HEK293 (cell line): ENCODE results near the gene PABPN1L.

Experiments
- CTCF ChIA-PET: fragments of 350-600 bp; formaldehyde crosslinking; extraction: SDS; loops from one replicate; lab custom pipeline; 2021; ENCODE audit warnings: antibody characterized with exemption; lab: Yijun Ruan, JAX
- POLR2A ChIA-PET: fragments of 300-600 bp; formaldehyde crosslinking; extraction: SDS; loops from one replicate; lab custom pipeline; 2020; ENCODE audit warnings: antibody characterized with exemption, inconsistent platforms; lab: Yijun Ruan, JAX
- H3K27ac ChIP-seq: fragments of 200-500 bp; sonication (Bioruptor generic); 2 replicates; pipeline ENCODE4 v1.5.1; 2014; ENCODE audit warnings: low read depth, low read length, control low read depth, inconsistent platforms; ENCODE audit errors: extremely low read depth
- H3K36me3 ChIP-seq, 2 experiments: fragments of 200-500 bp in 1 of 2; sonication (Bioruptor generic) in 1 of 2; 1 replicate in 1 of 2; 2 replicates in 1 of 2; pipeline ENCODE4 v1.5.1; 2014 to 2017; ENCODE audit warnings: inconsistent platforms in 2 of 2, low read length in 2 of 2; ENCODE audit not compliant: control insufficient read depth in 2 of 2, insufficient read depth in 1 of 2
- H3K4me1 ChIP-seq: fragments of 200-500 bp; sonication (Bioruptor generic); 2 replicates; pipeline ENCODE4 v1.5.1; 2014; ENCODE audit warnings: mild to moderate bottlenecking, low read length, inconsistent platforms; ENCODE audit not compliant: control insufficient read depth, insufficient read depth
- H3K4me3 ChIP-seq: 2 replicates; pipeline ENCODE4 v1.5.1; 2011; ENCODE audit warnings: low read depth, mild to moderate bottlenecking, control low read depth, low read length, moderate library complexity
- H3K9me3 ChIP-seq: fragments of 200-500 bp; sonication (Bioruptor generic); 2 replicates; pipeline ENCODE4 v1.5.1; 2014; ENCODE audit warnings: low read depth, low read length, inconsistent platforms; ENCODE audit not compliant: control insufficient read depth, insufficient read depth
- BCL11B ChIP-seq: fragments of 450-650 bp; formaldehyde crosslinking; IDR thresholded peaks from 2 replicates; pipeline ENCODE4 v1.5.1; 2016; ENCODE audit warnings: low read depth, missing biosample characterization, missing genetic modification characterization
- GLI2 ChIP-seq: fragments of 450-650 bp; formaldehyde crosslinking; IDR thresholded peaks from 2 replicates; pipeline ENCODE4; 2017; ENCODE audit warnings: missing biosample characterization, missing genetic modification characterization, low read depth, borderline replicate concordance
- IKZF3 ChIP-seq: fragments of 450-650 bp; IDR thresholded peaks from 2 replicates; pipeline ENCODE4 v1.5.0; 2018; ENCODE audit warnings: missing biosample characterization, mild to moderate bottlenecking, missing genetic modification characterization, moderate library complexity
- RBAK ChIP-seq: fragments of 450-650 bp; formaldehyde crosslinking; IDR thresholded peaks from 2 replicates; pipeline ENCODE4 v1.5.1; 2016; ENCODE audit warnings: missing biosample characterization, missing genetic modification characterization
- SCRT1 ChIP-seq: fragments of 450-650 bp; formaldehyde crosslinking; IDR thresholded peaks from 2 replicates; pipeline ENCODE4 v1.5.1; 2016; ENCODE audit warnings: missing biosample characterization, missing genetic modification characterization, borderline replicate concordance
- SP2 ChIP-seq: fragments of 450-650 bp; formaldehyde crosslinking; IDR thresholded peaks from 2 replicates; pipeline ENCODE4 v1.5.1; 2016; ENCODE audit warnings: missing biosample characterization, missing genetic modification characterization
- TCF7L2 ChIP-seq: IDR thresholded peaks from 2 replicates; pipeline ENCODE4 v1.6.1; 2011; ENCODE audit warnings: low read depth, mild to moderate bottlenecking, inconsistent platforms, low read length, moderate library complexity, borderline replicate concordance
- TRIM28 ChIP-seq: IDR thresholded peaks from 2 replicates; pipeline ENCODE4 v1.6.1; 2011; ENCODE audit warnings: low read length, control low read depth, borderline replicate concordance
- ZNF133 ChIP-seq: fragments of 450-650 bp; formaldehyde crosslinking; IDR thresholded peaks from 2 replicates; pipeline ENCODE4 v1.5.1; 2016; ENCODE audit warnings: missing biosample characterization, missing genetic modification characterization
- ZNF169 ChIP-seq: fragments of 450-650 bp; formaldehyde crosslinking; IDR thresholded peaks from 2 replicates; pipeline ENCODE4 v1.5.1; 2016; ENCODE audit warnings: missing biosample characterization, missing genetic modification characterization
- ZNF19 ChIP-seq: fragments of 450-650 bp; formaldehyde crosslinking; IDR thresholded peaks from 2 replicates; pipeline ENCODE4; 2016; ENCODE audit warnings: missing biosample characterization, missing genetic modification characterization, low read depth
- ZNF202 ChIP-seq: fragments of 450-650 bp; formaldehyde crosslinking; IDR thresholded peaks from 2 replicates; pipeline ENCODE4 v1.5.1; 2016; ENCODE audit warnings: missing biosample characterization, missing genetic modification characterization, borderline replicate concordance
- ZNF354C ChIP-seq: fragments of 450-650 bp; formaldehyde crosslinking; IDR thresholded peaks from 2 replicates; pipeline ENCODE4 v1.5.1; 2016; ENCODE audit warnings: missing biosample characterization, missing genetic modification characterization, low read depth, borderline replicate concordance
- ZNF391 ChIP-seq: fragments of 450-650 bp; formaldehyde crosslinking; IDR thresholded peaks from 2 replicates; pipeline ENCODE4 v1.5.1; 2016; ENCODE audit warnings: low read depth, missing biosample characterization, missing genetic modification characterization, borderline replicate concordance
- ZNF423 ChIP-seq: fragments of 450-650 bp; formaldehyde crosslinking; IDR thresholded peaks from 2 replicates; pipeline ENCODE4 v1.5.1; 2016; ENCODE audit warnings: missing biosample characterization, missing genetic modification characterization
- ZNF610 ChIP-seq: fragments of 450-650 bp; formaldehyde crosslinking; IDR thresholded peaks from 2 replicates; pipeline ENCODE4 v1.5.1; 2016; ENCODE audit warnings: missing biosample characterization, missing genetic modification characterization, borderline replicate concordance
- ZNF623 ChIP-seq: fragments of 450-650 bp; formaldehyde crosslinking; IDR thresholded peaks from 2 replicates; pipeline ENCODE4 v1.5.1; 2016; ENCODE audit warnings: missing biosample characterization, missing genetic modification characterization
- ZNF624 ChIP-seq: fragments of 450-650 bp; formaldehyde crosslinking; IDR thresholded peaks from 2 replicates; pipeline ENCODE4 v1.5.1; 2017; ENCODE audit warnings: missing biosample characterization, missing genetic modification characterization
- ZNF658 ChIP-seq: fragments of 450-650 bp; formaldehyde crosslinking; IDR thresholded peaks from 2 replicates; pipeline ENCODE4; 2016; ENCODE audit warnings: missing biosample characterization, missing genetic modification characterization
- ZNF76 ChIP-seq: fragments of 450-650 bp; formaldehyde crosslinking; IDR thresholded peaks from 2 replicates; pipeline ENCODE4; 2016; ENCODE audit warnings: low read depth, missing biosample characterization, missing genetic modification characterization, borderline replicate concordance
- TF ChIP-seq, protein P1 (sequence below): IDR thresholded peaks from 2 replicates; pipeline ENCODE4 v1.6.1; 2011; ENCODE audit warnings: mild to moderate bottlenecking, low read depth, low read length, borderline replicate concordance
- TF ChIP-seq, protein P2 (sequence below): fragments of 450-650 bp; formaldehyde crosslinking; IDR thresholded peaks from 2 replicates; pipeline ENCODE4 v1.5.1; 2016; ENCODE audit warnings: missing biosample characterization, missing genetic modification characterization
- TF ChIP-seq, protein P3 (sequence below): fragments of 450-650 bp; formaldehyde crosslinking; IDR thresholded peaks from 2 replicates; pipeline ENCODE4 v1.5.1; 2016; ENCODE audit warnings: missing biosample characterization, missing genetic modification characterization

Gene PABPN1L

GRCh38 chr16:88836791-88837190 lies 29.7 kb downstream of the PABPN1L start:
- peaks cover 0 to 16% of the 10 kb centered on the region in 2 experiments; a peak in 1 of 3 replicates for H3K36me3 ChIP-seq
- TF ChIP-seq, protein P1, sequence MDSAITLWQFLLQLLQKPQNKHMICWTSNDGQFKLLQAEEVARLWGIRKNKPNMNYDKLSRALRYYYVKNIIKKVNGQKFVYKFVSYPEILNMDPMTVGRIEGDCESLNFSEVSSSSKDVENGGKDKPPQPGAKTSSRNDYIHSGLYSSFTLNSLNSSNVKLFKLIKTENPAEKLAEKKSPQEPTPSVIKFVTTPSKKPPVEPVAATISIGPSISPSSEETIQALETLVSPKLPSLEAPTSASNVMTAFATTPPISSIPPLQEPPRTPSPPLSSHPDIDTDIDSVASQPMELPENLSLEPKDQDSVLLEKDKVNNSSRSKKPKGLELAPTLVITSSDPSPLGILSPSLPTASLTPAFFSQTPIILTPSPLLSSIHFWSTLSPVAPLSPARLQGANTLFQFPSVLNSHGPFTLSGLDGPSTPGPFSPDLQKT, result no peak
- TF ChIP-seq SP2 (no peak), ZNF423 (tag by site-specific recombination) (no peak), ZNF133 (tag by site-specific recombination) (no peak), IKZF3 (tag by site-specific recombination) (no peak), ZNF202 (tag by site-specific recombination) (no peak), ZNF19 (tag by site-specific recombination) (no peak), ZNF624 (no peak)
- no peaks in the 10 kb centered on the region for H3K4me1 ChIP-seq
- POLR2A ChIA-PET, result interaction anchor here (0.8 kb wide), 1 partner anchor 9 kb away, joined by 3 read pairs; no protein-coding TSS in a partner anchor
- CTCF ChIA-PET, result no interaction called here
- no peaks in the 10 kb centered on the region for H3K9me3 ChIP-seq
- no peak overlapping the region for H3K27ac ChIP-seq
- H3K4me3 ChIP-seq, result no peak overlapping the region

GRCh38 chr16:88835818-88836217 lies 30.6 kb downstream of the PABPN1L start:
- ChIA-PET CTCF (no interaction called here), POLR2A (no interaction called here)
- no peaks in the 10 kb centered on the region for H3K4me1 ChIP-seq
- H3K36me3 ChIP-seq, result peaks cover 0 to 16% of the 10 kb centered on the region in 2 experiments; a peak in 1 of 3 replicates
- no peak overlapping the region for H3K4me3 ChIP-seq
- no peak overlapping the region for H3K27ac ChIP-seq
- H3K9me3 ChIP-seq, result no peaks in the 10 kb centered on the region
- TF ChIP-seq, protein P2, sequence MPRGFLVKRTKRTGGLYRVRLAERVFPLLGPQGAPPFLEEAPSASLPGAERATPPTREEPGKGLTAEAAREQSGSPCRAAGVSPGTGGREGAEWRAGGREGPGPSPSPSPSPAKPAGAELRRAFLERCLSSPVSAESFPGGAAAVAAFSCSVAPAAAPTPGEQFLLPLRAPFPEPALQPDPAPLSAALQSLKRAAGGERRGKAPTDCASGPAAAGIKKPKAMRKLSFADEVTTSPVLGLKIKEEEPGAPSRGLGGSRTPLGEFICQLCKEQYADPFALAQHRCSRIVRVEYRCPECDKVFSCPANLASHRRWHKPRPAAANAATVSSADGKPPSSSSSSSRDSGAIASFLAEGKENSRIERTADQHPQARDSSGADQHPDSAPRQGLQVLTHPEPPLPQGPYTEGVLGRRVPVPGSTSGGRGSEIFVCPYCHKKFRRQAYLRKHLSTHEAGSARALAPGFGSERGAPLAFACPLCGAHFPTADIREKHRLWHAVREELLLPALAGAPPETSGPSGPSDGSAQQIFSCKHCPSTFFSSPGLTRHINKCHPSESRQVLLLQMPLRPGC (tag by site-specific recombination), result no peak
- no peak for TF ChIP-seq ZNF169 (tag by site-specific recombination)
- no peak for TF ChIP-seq BCL11B (tag by site-specific recombination)
- no peak for TF ChIP-seq ZNF610
- no peak for TF ChIP-seq TRIM28
- TF ChIP-seq GLI2 (tag by site-specific recombination), result no peak
- TF ChIP-seq TCF7L2, result no peak
- no peak for TF ChIP-seq ZNF658 (tag by site-specific recombination)
- no peak for TF ChIP-seq RBAK (tag by site-specific recombination)
- TF ChIP-seq ZNF354C (tag by site-specific recombination), result no peak
- no peak for TF ChIP-seq ZNF76 (tag by site-specific recombination)
- no peak for TF ChIP-seq ZNF391
- TF ChIP-seq SCRT1, result no peak
- no peak for TF ChIP-seq ZNF623
- TF ChIP-seq, protein P3, sequence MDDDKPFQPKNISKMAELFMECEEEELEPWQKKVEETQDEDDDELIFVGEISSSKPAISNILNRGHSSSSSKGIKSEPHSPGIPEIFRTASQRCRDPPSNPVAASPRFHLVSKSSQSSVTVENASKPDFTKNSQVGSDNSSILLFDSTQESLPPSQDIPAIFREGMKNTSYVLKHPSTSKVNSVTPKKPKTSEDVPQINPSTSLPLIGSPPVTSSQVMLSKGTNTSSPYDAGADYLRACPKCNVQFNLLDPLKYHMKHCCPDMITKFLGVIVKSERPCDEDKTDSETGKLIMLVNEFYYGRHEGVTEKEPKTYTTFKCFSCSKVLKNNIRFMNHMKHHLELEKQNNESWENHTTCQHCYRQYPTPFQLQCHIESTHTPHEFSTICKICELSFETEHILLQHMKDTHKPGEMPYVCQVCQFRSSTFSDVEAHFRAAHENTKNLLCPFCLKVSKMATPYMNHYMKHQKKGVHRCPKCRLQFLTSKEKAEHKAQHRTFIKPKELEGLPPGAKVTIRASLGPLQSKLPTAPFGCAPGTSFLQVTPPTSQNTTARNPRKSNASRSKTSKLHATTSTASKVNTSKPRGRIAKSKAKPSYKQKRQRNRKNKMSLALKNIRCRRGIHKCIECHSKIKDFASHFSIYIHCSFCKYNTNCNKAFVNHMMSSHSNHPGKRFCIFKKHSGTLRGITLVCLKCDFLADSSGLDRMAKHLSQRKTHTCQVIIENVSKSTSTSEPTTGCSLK (tag by site-specific recombination), result no peak
